Measurements from ENCODE around the gene SLC6A13. TPM values are rescaled to one million over a fixed set of nuclear protein-coding genes. Genes with fewer than 3 reads are reported as not detected.

SLC6A13 gene
- total and polyA plus RNA-seq, 7 donors = 0.10 to 0.55 TPM; not detected in 5

- intact Hi-C loops (cut with DNase I) = no loop called here
- Histone ChIP-seq H3K9me3 (no peaks in the 10 kb centered on the region), H3K36me3 (no peaks in the 10 kb centered on the region), H3K4me3 (no peak overlapping the region), H3K4me1 (no peaks in the 10 kb centered on the region), H3K27ac (no peak overlapping the region), H3K27me3 (peaks cover 0 to 59% (median 0%) of the 10 kb centered on the region in 3 donors)
- WGBS, 2 donors = 66 to 84% methylated on average over 4 of the region's 4 CpGs
- TF ChIP-seq CTCF (IDR thresholded peaks at IDR 0.05) = no peak
- TF ChIP-seq POLR2AphosphoS5 (IDR thresholded peaks at IDR 0.05) = no peak
- no peak for TF ChIP-seq EP300 (IDR thresholded peaks at IDR 0.05)
- TF ChIP-seq POLR2A (IDR thresholded peaks at IDR 0.05) = no peak
- no peak for DNase-seq
Observed at GRCh38 chr12:196436-196835, 66.2 kb downstream of the SLC6A13 start.

GRCh38 chr12:195951-196350 is 66.7 kb downstream of the SLC6A13 start:
- 89 to 93% methylated on average over 15 of the region's 15 CpGs for WGBS, 2 donors
- Histone ChIP-seq H3K36me3 (no peaks in the 10 kb centered on the region), H3K27me3 (peaks cover 0 to 57% (median 0%) of the 10 kb centered on the region in 3 donors), H3K4me1 (no peaks in the 10 kb centered on the region), H3K9me3 (no peaks in the 10 kb centered on the region), H3K27ac (no peak overlapping the region), H3K4me3 (no peak overlapping the region)
- DNase-seq = no peak
- TF ChIP-seq POLR2A (IDR thresholded peaks at IDR 0.05) (no peak), POLR2AphosphoS5 (IDR thresholded peaks at IDR 0.05) (no peak), CTCF (IDR thresholded peaks at IDR 0.05) (no peak), EP300 (IDR thresholded peaks at IDR 0.05) (no peak)
- intact Hi-C loops (cut with DNase I) = no loop called here

GRCh38 chr12:195156-195555 is 67.5 kb downstream of the SLC6A13 start:
- Histone ChIP-seq H3K27me3 (peaks cover 0 to 52% (median 0%) of the 10 kb centered on the region in 3 donors), H3K36me3 (no peaks in the 10 kb centered on the region), H3K27ac (no peak overlapping the region), H3K4me3 (no peak overlapping the region), H3K9me3 (no peaks in the 10 kb centered on the region), H3K4me1 (no peaks in the 10 kb centered on the region)
- intact Hi-C loops (cut with DNase I) = no loop called here
- 77 to 82% methylated on average over 5 of the region's 5 CpGs for WGBS, 2 donors
- no peak for TF ChIP-seq CTCF (IDR thresholded peaks at IDR 0.05)
- no peak for TF ChIP-seq POLR2AphosphoS5 (IDR thresholded peaks at IDR 0.05)
- TF ChIP-seq POLR2A (IDR thresholded peaks at IDR 0.05) = no peak
- no peak for DNase-seq

- Histone ChIP-seq H3K4me3 (no peak overlapping the region), H3K27me3 (peaks cover 0 to 52% (median 4%) of the 10 kb centered on the region in 3 donors), H3K4me1 (peaks cover 0 to 4% (median 3%) of the 10 kb centered on the region in 4 donors), H3K36me3 (no peaks in the 10 kb centered on the region), H3K9me3 (no peaks in the 10 kb centered on the region), H3K27ac (no peak overlapping the region)
- intact Hi-C loops (cut with DNase I) = no loop called here
- TF ChIP-seq POLR2AphosphoS5 (IDR thresholded peaks at IDR 0.05) (no peak), POLR2A (IDR thresholded peaks at IDR 0.05) (no peak), EP300 (IDR thresholded peaks at IDR 0.05) (no peak), CTCF (IDR thresholded peaks at IDR 0.05) (no peak)
- DNase-seq = no peak
- 83 to 87% methylated on average over 7 of the region's 7 CpGs for WGBS, 2 donors
Observed at GRCh38 chr12:194276-194675, 68.4 kb downstream of the SLC6A13 start.

- WGBS, 2 donors = 51 to 78% methylated on average over 10 of the region's 10 CpGs
- intact Hi-C loops (cut with DNase I) = no loop called here
- Histone ChIP-seq H3K27ac (no peak overlapping the region), H3K4me1 (peaks cover 0 to 13% (median 8%) of the 10 kb centered on the region in 4 donors), H3K4me3 (no peak overlapping the region), H3K9me3 (no peaks in the 10 kb centered on the region), H3K36me3 (no peaks in the 10 kb centered on the region), H3K27me3 (peaks cover 0 to 45% (median 4%) of the 10 kb centered on the region in 3 donors)
- TF ChIP-seq POLR2AphosphoS5 (IDR thresholded peaks at IDR 0.05) (no peak), POLR2A (IDR thresholded peaks at IDR 0.05) (no peak)
- DNase-seq = no peak
Observed at GRCh38 chr12:193261-193660, 69.4 kb downstream of the SLC6A13 start.
